ENCODE measurements around the gene PLIN4.

DNA sequence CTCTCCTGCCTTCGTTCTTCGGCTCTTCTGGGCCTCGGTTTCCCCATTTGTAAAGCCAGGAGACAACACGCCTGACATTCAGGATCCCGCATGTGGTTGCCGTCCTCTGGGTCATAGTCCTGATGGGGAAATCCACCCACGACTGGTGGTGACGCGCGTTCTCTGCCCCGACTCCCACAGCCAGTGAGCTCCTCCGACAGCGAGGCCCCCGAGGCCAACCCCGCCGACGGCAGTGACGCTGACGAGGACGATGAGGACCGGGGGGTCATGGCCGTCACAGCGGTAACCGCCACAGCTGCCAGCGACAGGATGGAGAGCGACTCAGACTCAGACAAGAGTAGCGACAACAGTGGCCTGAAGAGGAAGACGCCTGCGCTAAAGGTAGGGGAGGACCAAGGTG, 29.8 kb downstream of the PLIN4 start:
- no peak for TF ChIP-seq LEF1 (IDR thresholded peaks at IDR 0.05; ENCODE audit: borderline replicate concordance)
- no peak for TF ChIP-seq HDGF (IDR thresholded peaks at IDR 0.05; ENCODE audit: borderline replicate concordance)
- TF ChIP-seq FOXK2 (IDR thresholded peaks at IDR 0.05) = no peak
- TF ChIP-seq FOXM1 (IDR thresholded peaks at IDR 0.05; ENCODE audit: borderline replicate concordance) = no peak
- TF ChIP-seq PKNOX1 (IDR thresholded peaks at IDR 0.05) = no peak
- TF ChIP-seq SP1 (IDR thresholded peaks at IDR 0.05) = no peak
- TF ChIP-seq NFRKB (IDR thresholded peaks at IDR 0.05) = no peak
- no peak for TF ChIP-seq ELF4 (IDR thresholded peaks at IDR 0.05)
- no peak for TF ChIP-seq SUZ12 (IDR thresholded peaks at IDR 0.05)
- no peak for TF ChIP-seq ARNT (IDR thresholded peaks at IDR 0.05)
- TF ChIP-seq ZNF384 (IDR thresholded peaks at IDR 0.05) = no peak
- no peak for TF ChIP-seq BHLHE40 (IDR thresholded peaks at IDR 0.05; ENCODE audit: borderline replicate concordance)
- no peak for TF ChIP-seq TARDBP (IDR thresholded peaks at IDR 0.05)
- no peak for TF ChIP-seq CTBP1 (IDR thresholded peaks at IDR 0.05; ENCODE audit: borderline replicate concordance)

Measured in HEK293T (cell line).